AG10803 (cell line): ENCODE results near the gene FRMD4A.
A peak's percentile ranks its signal among the peaks of the same experiment; 100 is the strongest.

Experiments
- DNase-seq: peaks from one replicate; pipeline ENCODE4 v3.0.0; 2010; ENCODE audit warnings: low read depth
- H3K4me3 ChIP-seq: 2 replicates; pipeline ENCODE4 v1.5.1; 2011; ENCODE audit warnings: mild to moderate bottlenecking, low read length, control low read depth
- CTCF ChIP-seq: conservative IDR thresholded peaks from 2 replicates; pipeline ENCODE4 v1.5.1; 2011; ENCODE audit warnings: mild to moderate bottlenecking, low read length, control low read depth, inconsistent platforms

The FRMD4A gene

GRCh38 chr10:14153570-14154055 is 177.1 kb downstream of the FRMD4A start:
- no peak for DNase-seq
- H3K4me3 ChIP-seq = no peak overlapping the region
- no peak for TF ChIP-seq CTCF

GRCh38 chr10:14151571-14151970 is 179.2 kb downstream of the FRMD4A start:
- TF ChIP-seq CTCF = no peak
- no peak overlapping the region for H3K4me3 ChIP-seq
- DNase-seq = no peak

- no peak overlapping the region for H3K4me3 ChIP-seq
- no peak for TF ChIP-seq CTCF
- no peak for DNase-seq
Observed at GRCh38 chr10:14150526-14150925, 180.2 kb downstream of the FRMD4A start.

GRCh38 chr10:14146501-14146900 is 184.2 kb downstream of the FRMD4A start:
- no peak overlapping the region for H3K4me3 ChIP-seq
- no peak for TF ChIP-seq CTCF
- peak; percentile 24 for DNase-seq

GRCh38 chr10:14146025-14146424 is 184.7 kb downstream of the FRMD4A start:
- peak; percentile 81 for DNase-seq
- TF ChIP-seq CTCF = no peak
- no peak overlapping the region for H3K4me3 ChIP-seq

GRCh38 chr10:14144451-14144850 is 186.3 kb downstream of the FRMD4A start:
- no peak for DNase-seq
- no peak for TF ChIP-seq CTCF

GRCh38 chr10:14142606-14143250 is 188.0 kb downstream of the FRMD4A start:
- no peak for TF ChIP-seq CTCF
- no peak for DNase-seq
- H3K4me3 ChIP-seq = no peak overlapping the region

More at GRCh38 chr10:14144451-14144850, 186.3 kb downstream of the FRMD4A start:
- no peak overlapping the region for H3K4me3 ChIP-seq
